CD4-positive, alpha-beta T cell (primary cell): ENCODE results near the gene DNAI2. TPM values are rescaled to one million over a fixed set of nuclear protein-coding genes. Genes with fewer than 3 reads are reported as not detected.

Source experiments
- ATAC-seq: fragments of 200-7000 bp; cut with Tn5 transposase; one replicate; pipeline ENCODE4 v1.10.0; 2022; ENCODE audit warnings: mild to moderate bottlenecking; ENCODE audit not compliant: poor library complexity
- CTCF ChIA-PET: fragments of 350-600 bp; sonication (Branson Sonifier 250); formaldehyde crosslinking; loops from one replicate; lab custom pipeline; 2021; ENCODE audit warnings: antibody characterized with exemption, inconsistent platforms; lab: Charles Lee
- POLR2A ChIA-PET: fragments of 350-600 bp; sonication (Branson Sonifier 250); formaldehyde crosslinking; loops from one replicate; lab custom pipeline; 2021; ENCODE audit warnings: antibody characterized with exemption, inconsistent platforms; lab: Charles Lee
- DNase-seq, 14 experiments: peaks; one replicate each; pipeline ENCODE4 v3.0.0-alpha.2; 2013 to 2020; ENCODE audit warnings: mixed read lengths in 2 of 14
- H3K27ac ChIP-seq, 2 donors: one replicate each; pipeline versions ENCODE4 v1.5.1 to v1.7.0; 2013; ENCODE audit warnings: low read length in 2 of 2, low read depth in 1 of 2, mild to moderate bottlenecking in 1 of 2
- H3K27me3 ChIP-seq, 2 experiments: 1 replicate in 1 of 2; 2 replicates in 1 of 2; pipeline versions ENCODE4 v1.6.1 to v1.7.0; 2013; ENCODE audit warnings: low read length in 2 of 2, control low read depth in 1 of 2, mild to moderate bottlenecking in 1 of 2, moderate library complexity in 1 of 2; ENCODE audit not compliant: insufficient read depth in 2 of 2, control insufficient read depth in 1 of 2
- H3K36me3 ChIP-seq: one replicate; pipeline ENCODE4 v1.6.1; 2013; ENCODE audit warnings: low read length, control low read depth; ENCODE audit not compliant: insufficient read depth
- H3K4me1 ChIP-seq: one replicate; pipeline ENCODE4 v1.6.1; 2013; ENCODE audit warnings: low read length, control low read depth; ENCODE audit not compliant: insufficient read depth
- H3K4me3 ChIP-seq: one replicate; pipeline ENCODE4 v1.5.1; 2013; ENCODE audit warnings: mild to moderate bottlenecking, low read length, moderate library complexity
- H3K9me3 ChIP-seq, 2 experiments: 1 replicate in 1 of 2; 2 replicates in 1 of 2; pipeline versions ENCODE4 v1.6.1 to v1.7.0; 2013; ENCODE audit warnings: low read length in 2 of 2, mild to moderate bottlenecking in 2 of 2, control low read depth in 1 of 2, moderate library complexity in 1 of 2; ENCODE audit not compliant: control insufficient read depth in 1 of 2, insufficient read depth in 1 of 2
- H3K27ac Mint-ChIP-seq: one replicate; pipeline ENCODE4 v1.8.0; 2020; ENCODE audit warnings: mixed read lengths
- H3K27me3 Mint-ChIP-seq: one replicate; pipeline ENCODE4 v1.8.0; 2021; ENCODE audit warnings: mixed read lengths
- H3K36me3 Mint-ChIP-seq: one replicate; pipeline ENCODE4 v1.8.0; 2021; ENCODE audit warnings: low read depth, mixed read lengths
- H3K4me1 Mint-ChIP-seq: one replicate; pipeline ENCODE4 v1.8.0; 2021; ENCODE audit warnings: low read depth, mixed read lengths
- H3K4me3 Mint-ChIP-seq: one replicate; pipeline ENCODE4 v1.8.0; 2020; ENCODE audit warnings: mild to moderate bottlenecking, mixed read lengths
- H3K9me3 Mint-ChIP-seq: one replicate; pipeline ENCODE4 v1.8.0; 2020; ENCODE audit warnings: mixed read lengths
- CTCF ChIP-seq: fragments of 200-600 bp; IDR thresholded peaks from one replicate; pipeline ENCODE4 v1.8.0; 2022; ENCODE audit warnings: antibody characterized with exemption, mild to moderate bottlenecking
- intact Hi-C, 2 experiments: fragments of 100-400 bp; cut with DNase I in 1 of 2; cut with micrococcal nuclease in 1 of 2; formaldehyde crosslinking; loops; one replicate each; pipeline versions ENCODE4 v1.15.1 to v1.9.0; 2023 to 2025; cut with DNase I, micrococcal nuclease
- total RNA-seq, 174 experiments: library from RNA in 2 of 174; stranded (reverse) in 2 of 174; gene quantifications; one replicate each; pipeline ENCODE4 v1.2.3 and lab custom pipeline; 2021 to 2026

DNAI2 gene
- total RNA-seq, 2 experiments from 2014 or later, result 0.66 to 1.2 TPM

GRCh38 chr17:74355065-74355464, 81.0 kb downstream of the DNAI2 start:
- no peaks in the 10 kb centered on the region for H3K36me3 Mint-ChIP-seq
- peaks cover 56 to 79% of the 10 kb centered on the region in 2 experiments for H3K27me3 ChIP-seq
- H3K27me3 Mint-ChIP-seq, result peaks cover 67% of the 10 kb centered on the region
- no peak overlapping the region for H3K27ac Mint-ChIP-seq
- no peaks in the 10 kb centered on the region for H3K36me3 ChIP-seq
- H3K27ac ChIP-seq, result no peak overlapping the region
- no peaks in the 10 kb centered on the region for H3K9me3 Mint-ChIP-seq
- intact Hi-C loops, result no loop called here
- H3K4me3 Mint-ChIP-seq, result no peak overlapping the region
- peaks cover 0 to 11% of the 10 kb centered on the region in 2 experiments for H3K9me3 ChIP-seq
- POLR2A ChIA-PET, result no interaction called here
- H3K4me3 ChIP-seq, result no peak overlapping the region
- peaks cover 4% of the 10 kb centered on the region for H3K4me1 Mint-ChIP-seq
- DNase-seq (no peak), ATAC-seq (no peak)
- peaks cover 26% of the 10 kb centered on the region for H3K4me1 ChIP-seq
- TF ChIP-seq CTCF, result no peak
- CTCF ChIA-PET, result no interaction called here

GRCh38 chr17:74356646-74357465, 82.8 kb downstream of the DNAI2 start:
- Mint-ChIP-seq H3K27ac (no peak overlapping the region), H3K27me3 (peaks cover 70% of the 10 kb centered on the region), H3K4me3 (no peak overlapping the region), H3K4me1 (peaks cover 4% of the 10 kb centered on the region), H3K36me3 (no peaks in the 10 kb centered on the region), H3K9me3 (no peaks in the 10 kb centered on the region)
- DNase-seq (peak in 4 of 14 experiments; percentile 8 to 48 (median 36)), ATAC-seq (peak; percentile 55)
- Histone ChIP-seq H3K9me3 (peaks cover 0 to 24% of the 10 kb centered on the region in 2 experiments), H3K4me1 (peaks cover 30% of the 10 kb centered on the region), H3K36me3 (no peaks in the 10 kb centered on the region), H3K27me3 (peaks cover 70 to 78% of the 10 kb centered on the region in 2 experiments), H3K27ac (no peak overlapping the region), H3K4me3 (no peak overlapping the region)
- no peak for TF ChIP-seq CTCF
- POLR2A ChIA-PET, result interaction anchor here (0.9 kb wide), 1 partner anchor 144 kb away, joined by 3 read pairs; the partner anchor contains the start of gene TTYH2
- intact Hi-C loops, result no loop called here
- CTCF ChIA-PET, result interaction anchor here (1.5 kb wide), 1 partner anchor 11 kb away, joined by 6 read pairs; the partner anchor contains the start of gene GPR142

- DNase-seq (no peak), ATAC-seq (no peak)
- Mint-ChIP-seq H3K4me1 (peaks cover 4% of the 10 kb centered on the region), H3K36me3 (no peaks in the 10 kb centered on the region), H3K9me3 (no peaks in the 10 kb centered on the region), H3K4me3 (no peak overlapping the region), H3K27me3 (peaks cover 69% of the 10 kb centered on the region), H3K27ac (no peak overlapping the region)
- Histone ChIP-seq H3K27me3 (peaks cover 66 to 77% of the 10 kb centered on the region in 2 experiments), H3K27ac (no peak overlapping the region), H3K36me3 (no peaks in the 10 kb centered on the region), H3K4me1 (peaks cover 24% of the 10 kb centered on the region), H3K9me3 (peaks cover 0 to 20% of the 10 kb centered on the region in 2 experiments), H3K4me3 (no peak overlapping the region)
- CTCF ChIA-PET, result interaction anchor here (0.8 to 1.5 kb wide), 2 partner anchors 10 to 11 kb away, joined by 3 to 6 read pairs; partner anchors contain the start of gene GPR142
- no peak for TF ChIP-seq CTCF
- POLR2A ChIA-PET, result no interaction called here
- intact Hi-C loops, result no loop called here
These were observed 83.4 kb downstream of the DNAI2 start for GRCh38 chr17:74357466-74357809.
